SK-N-SH (cell line): ENCODE measurements around the gene THADA. TPM values are rescaled to one million over a fixed set of nuclear protein-coding genes. Genes with fewer than 3 reads are reported as not detected.

ENCODE experiments used
- CTCF ChIA-PET: fragments of 300-600, 350-600 bp; formaldehyde crosslinking; extraction: SDS; loops from one replicate; lab custom pipeline; 2021; lab: Yijun Ruan, JAX
- POLR2A ChIA-PET: fragments of 350-600 bp; sonication (Branson Sonifier 250); formaldehyde crosslinking; extraction: SDS; loops from one replicate; lab custom pipeline; 2020; ENCODE audit warnings: antibody characterized with exemption, inconsistent platforms; lab: Yijun Ruan, JAX
- DNase-seq: peaks from one replicate; pipeline ENCODE4 v3.0.0; 2012
- H2AFZ ChIP-seq: fragments of 200-600 bp; sonication (generic); 2 replicates; pipeline ENCODE4 v1.8.1; 2016; ENCODE audit warnings: antibody characterized with exemption, mild to moderate bottlenecking, low read depth
- H3F3A ChIP-seq: fragments of 200-600 bp; sonication (generic); replicated peaks from 2 replicates; pipeline ENCODE3; 2016; ENCODE audit warnings: antibody characterized with exemption, mild to moderate bottlenecking; ENCODE audit not compliant: insufficient read depth
- H3K27ac ChIP-seq, 2 experiments: fragments of 200-500 bp in 1 of 2; fragments of 200-600 bp in 1 of 2; sonication (Bioruptor generic) in 1 of 2; sonication (generic), shearing (Covaris generic) in 1 of 2; 2 replicates each; pipeline versions ENCODE4 v1.5.1 to v1.6.1; 2014 to 2016; ENCODE audit warnings: low read depth in 2 of 2, inconsistent platforms in 1 of 2, low read length in 1 of 2, mild to moderate bottlenecking in 1 of 2, mixed read lengths in 1 of 2
- H3K27me3 ChIP-seq: fragments of 200-600 bp; sonication (generic), shearing (Covaris generic); 2 replicates; pipeline ENCODE4 v1.6.1; 2016; ENCODE audit warnings: mixed run types; ENCODE audit not compliant: insufficient read depth
- H3K36me3 ChIP-seq, 2 experiments: fragments of 200-500 bp in 1 of 2; fragments of 200-600 bp in 1 of 2; sonication (Bioruptor generic) in 1 of 2; sonication (generic) in 1 of 2; replicated peaks in 1 of 2; 2 replicates each; pipeline versions ENCODE3 to v1.5.1; 2014 to 2016; ENCODE audit warnings: low read length in 1 of 2, mild to moderate bottlenecking in 1 of 2; ENCODE audit not compliant: insufficient read depth in 2 of 2, control insufficient read depth in 1 of 2
- H3K4me1 ChIP-seq, 2 experiments: fragments of 200-500 bp in 1 of 2; fragments of 200-600 bp in 1 of 2; sonication (Bioruptor generic) in 1 of 2; sonication (generic), shearing (Covaris generic) in 1 of 2; 2 replicates each; pipeline versions ENCODE4 v1.5.1 to v1.6.1; 2014 to 2016; ENCODE audit warnings: low read depth in 1 of 2, low read length in 1 of 2, mixed run types in 1 of 2; ENCODE audit not compliant: insufficient read depth in 2 of 2, control insufficient read depth in 1 of 2
- H3K4me2 ChIP-seq: fragments of 200-600 bp; sonication (generic), shearing (Covaris generic); 2 replicates; pipeline ENCODE4 v1.6.1; 2017; ENCODE audit warnings: mixed run types
- H3K4me3 ChIP-seq, 2 experiments: fragments of 200-500 bp in 1 of 2; fragments of 200-600 bp in 1 of 2; sonication (Bioruptor generic) in 1 of 2; sonication (generic), shearing (Covaris generic) in 1 of 2; 2 replicates each; pipeline versions ENCODE4 v1.5.1 to v1.8.1; 2014 to 2016; ENCODE audit warnings: low read depth in 2 of 2, inconsistent platforms in 1 of 2, low read length in 1 of 2, mild to moderate bottlenecking in 1 of 2, mixed read lengths in 1 of 2, moderate library complexity in 1 of 2
- H3K79me2 ChIP-seq: fragments of 200-600 bp; sonication (generic); 2 replicates; pipeline ENCODE4 v1.8.1; 2017; ENCODE audit warnings: mild to moderate bottlenecking; ENCODE audit not compliant: insufficient read depth
- H3K9ac ChIP-seq: fragments of 200-600 bp; sonication (generic); 2 replicates; pipeline ENCODE4 v1.6.1; 2017; ENCODE audit warnings: mixed run types
- H3K9me2 ChIP-seq: fragments of 200-600 bp; sonication (generic); 2 replicates; pipeline ENCODE4 v1.6.1; 2017; ENCODE audit warnings: mixed run types
- H3K9me3 ChIP-seq: fragments of 200-600 bp; sonication (generic); 2 replicates; pipeline ENCODE4 v1.6.1; 2017; ENCODE audit warnings: mixed run types, mild to moderate bottlenecking, moderate library complexity
- H4K20me1 ChIP-seq: fragments of 200-600 bp; sonication (generic); 2 replicates; pipeline ENCODE4 v1.6.1; 2017; ENCODE audit warnings: mild to moderate bottlenecking, mixed run types; ENCODE audit not compliant: insufficient read depth
- CHD2 ChIP-seq: fragments of 150-350 bp; IDR thresholded peaks from 2 replicates; pipeline ENCODE4 v1.6.1; 2018; ENCODE audit warnings: low read length; ENCODE audit not compliant: partially characterized antibody
- ELF1 ChIP-seq: IDR thresholded peaks from 2 replicates; pipeline ENCODE4 v1.4.0; 2012
- EP300 ChIP-seq, 2 experiments: IDR thresholded peaks; 2 replicates each; pipeline versions ENCODE4 v1.4.0 to v1.6.1; 2012; ENCODE audit warnings: borderline replicate concordance in 1 of 2, low read depth in 1 of 2, low read length in 1 of 2
- FOSL2 ChIP-seq: IDR thresholded peaks from 2 replicates; pipeline ENCODE4 v1.4.0; 2012; ENCODE audit warnings: low read depth, mild to moderate bottlenecking, moderate library complexity, borderline replicate concordance
- FOXJ3 ChIP-seq: sonication (generic); formaldehyde crosslinking; IDR thresholded peaks from 2 replicates; pipeline ENCODE4 v1.5.1; 2020; ENCODE audit warnings: mild to moderate bottlenecking, missing genetic modification reagents
- FOXM1 ChIP-seq: IDR thresholded peaks from 2 replicates; pipeline ENCODE4 v1.4.0; 2012; ENCODE audit warnings: low read depth, mild to moderate bottlenecking
- GABPA ChIP-seq: IDR thresholded peaks from 2 replicates; pipeline ENCODE4 v1.4.0; 2012; ENCODE audit warnings: low read depth, mild to moderate bottlenecking
- JUND ChIP-seq: IDR thresholded peaks from 2 replicates; pipeline ENCODE4 v1.4.0; 2012
- MXI1 ChIP-seq: IDR thresholded peaks from 2 replicates; pipeline ENCODE4 v1.6.1; 2012; ENCODE audit warnings: mild to moderate bottlenecking, low read depth, low read length, improper control_type of control experiment
- NRF1 ChIP-seq: IDR thresholded peaks from 2 replicates; pipeline ENCODE4 v1.6.1; 2012; ENCODE audit warnings: low read depth, mild to moderate bottlenecking, low read length
- POLR2AphosphoS5 ChIP-seq: IDR thresholded peaks from 2 replicates; pipeline ENCODE4 v1.6.1; 2012; ENCODE audit warnings: low read depth, low read length
- RAD21 ChIP-seq: IDR thresholded peaks from 2 replicates; pipeline ENCODE4 v1.6.1; 2012; ENCODE audit warnings: mild to moderate bottlenecking, low read length
- RCOR1 ChIP-seq: fragments of 150-350 bp; IDR thresholded peaks from 2 replicates; pipeline ENCODE4 v1.6.1; 2017; ENCODE audit warnings: antibody characterized with exemption, low read length
- RFX5 ChIP-seq: IDR thresholded peaks from 2 replicates; pipeline ENCODE4 v1.6.1; 2012; ENCODE audit warnings: mild to moderate bottlenecking, improper control_type of control experiment, low read length
- SIN3A ChIP-seq: IDR thresholded peaks from 2 replicates; pipeline ENCODE4 v1.6.1; 2012; ENCODE audit warnings: low read depth, mild to moderate bottlenecking, low read length, moderate library complexity, borderline replicate concordance
- SMC3 ChIP-seq: IDR thresholded peaks from 2 replicates; pipeline ENCODE4 v1.6.1; 2012; ENCODE audit warnings: low read depth, low read length, improper control_type of control experiment
- TAF1 ChIP-seq: IDR thresholded peaks from 2 replicates; pipeline ENCODE4 v1.6.1; 2012; ENCODE audit warnings: low read depth, mild to moderate bottlenecking, low read length, moderate library complexity, borderline replicate concordance
- TCF12 ChIP-seq: IDR thresholded peaks from 2 replicates; pipeline ENCODE4 v1.4.0; 2012
- TEAD4 ChIP-seq: IDR thresholded peaks from 2 replicates; pipeline ENCODE4 v1.4.0; 2012; ENCODE audit warnings: mild to moderate bottlenecking, borderline replicate concordance; ENCODE audit not compliant: insufficient read depth
- WGBS: methylation state at CpG from one replicate; pipeline ENCODE4 v1.1.6; 2017; ENCODE audit warnings: low lambda C conversion rate; 5-methylcytosine and 5-hydroxymethylcytosine counted together
- polyA plus RNA-seq, 3 experiments: library from polyadenylated mRNA; depleted of rRNA; stranded (reverse); fragments of >200 nt; gene quantifications; 2 replicates each; pipeline ENCODE4 v1.2.3, GENCODE V29; 2012
- TF ChIP-seq, protein P1 (sequence below): IDR thresholded peaks from 2 replicates; pipeline ENCODE4 v1.6.1; 2012; ENCODE audit warnings: mild to moderate bottlenecking, low read depth, low read length, moderate library complexity
- TF ChIP-seq, protein P2 (sequence below): IDR thresholded peaks from 2 replicates; pipeline ENCODE4; 2012
- TF ChIP-seq, protein P3 (sequence below): IDR thresholded peaks from 2 replicates; pipeline ENCODE4 v1.4.0; 2012; ENCODE audit warnings: low read depth, borderline replicate concordance
- TF ChIP-seq, protein P4 (sequence below): fragments of 200-600 bp; sonication (generic); IDR thresholded peaks from 2 replicates; pipeline ENCODE4 v1.6.1; 2017; ENCODE audit warnings: antibody characterized with exemption, mild to moderate bottlenecking, moderate library complexity

Gene THADA
- polyA plus RNA-seq, 1 of the 3 experiments (the other 2 are of a cell fraction): 25.6 TPM

DNA sequence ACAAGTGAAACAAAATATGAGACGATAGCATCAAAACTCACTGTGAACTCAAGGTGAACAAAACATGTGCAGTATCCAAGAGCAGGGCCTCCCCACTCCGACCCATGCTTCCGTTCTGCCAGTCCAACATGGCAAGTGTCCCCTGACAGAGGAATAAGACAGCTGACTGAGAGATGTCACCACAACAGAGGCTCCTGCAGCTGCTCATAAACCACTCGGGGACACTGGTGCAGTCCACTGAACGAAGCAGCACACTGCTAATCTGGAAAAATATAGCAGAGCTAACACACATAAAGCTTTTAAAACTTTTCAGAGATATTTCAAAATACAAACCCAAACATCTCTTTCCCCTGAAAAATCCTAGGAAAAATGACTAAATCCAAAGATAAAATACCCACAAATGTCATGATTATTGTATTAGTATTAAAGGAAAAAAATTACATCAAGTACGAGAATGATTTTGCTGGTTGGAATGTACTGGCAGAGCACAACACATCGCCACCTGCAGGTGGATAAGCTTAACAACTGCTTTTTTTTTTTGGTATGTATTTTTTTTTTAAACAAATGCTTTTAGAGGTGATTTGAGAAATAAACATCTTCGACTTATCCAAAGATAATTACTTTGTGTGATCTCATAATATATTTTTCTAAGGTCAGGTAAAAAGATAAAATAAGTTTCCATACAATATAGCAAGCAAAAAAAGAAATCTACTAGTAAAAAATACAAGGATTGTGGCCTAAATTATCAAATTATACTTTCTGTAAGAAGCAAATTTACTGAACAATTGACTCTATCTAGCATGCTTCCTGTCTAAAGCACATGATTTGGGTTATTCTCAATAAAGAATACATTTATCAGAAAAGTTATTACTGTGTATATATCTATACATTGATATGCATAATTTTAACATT, 18.6 kb downstream of the THADA start (continued):
- TF ChIP-seq, protein P1, sequence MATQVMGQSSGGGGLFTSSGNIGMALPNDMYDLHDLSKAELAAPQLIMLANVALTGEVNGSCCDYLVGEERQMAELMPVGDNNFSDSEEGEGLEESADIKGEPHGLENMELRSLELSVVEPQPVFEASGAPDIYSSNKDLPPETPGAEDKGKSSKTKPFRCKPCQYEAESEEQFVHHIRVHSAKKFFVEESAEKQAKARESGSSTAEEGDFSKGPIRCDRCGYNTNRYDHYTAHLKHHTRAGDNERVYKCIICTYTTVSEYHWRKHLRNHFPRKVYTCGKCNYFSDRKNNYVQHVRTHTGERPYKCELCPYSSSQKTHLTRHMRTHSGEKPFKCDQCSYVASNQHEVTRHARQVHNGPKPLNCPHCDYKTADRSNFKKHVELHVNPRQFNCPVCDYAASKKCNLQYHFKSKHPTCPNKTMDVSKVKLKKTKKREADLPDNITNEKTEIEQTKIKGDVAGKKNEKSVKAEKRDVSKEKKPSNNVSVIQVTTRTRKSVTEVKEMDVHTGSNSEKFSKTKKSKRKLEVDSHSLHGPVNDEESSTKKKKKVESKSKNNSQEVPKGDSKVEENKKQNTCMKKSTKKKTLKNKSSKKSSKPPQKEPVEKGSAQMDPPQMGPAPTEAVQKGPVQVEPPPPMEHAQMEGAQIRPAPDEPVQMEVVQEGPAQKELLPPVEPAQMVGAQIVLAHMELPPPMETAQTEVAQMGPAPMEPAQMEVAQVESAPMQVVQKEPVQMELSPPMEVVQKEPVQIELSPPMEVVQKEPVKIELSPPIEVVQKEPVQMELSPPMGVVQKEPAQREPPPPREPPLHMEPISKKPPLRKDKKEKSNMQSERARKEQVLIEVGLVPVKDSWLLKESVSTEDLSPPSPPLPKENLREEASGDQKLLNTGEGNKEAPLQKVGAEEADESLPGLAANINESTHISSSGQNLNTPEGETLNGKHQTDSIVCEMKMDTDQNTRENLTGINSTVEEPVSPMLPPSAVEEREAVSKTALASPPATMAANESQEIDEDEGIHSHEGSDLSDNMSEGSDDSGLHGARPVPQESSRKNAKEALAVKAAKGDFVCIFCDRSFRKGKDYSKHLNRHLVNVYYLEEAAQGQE: no peak
- TF ChIP-seq FOSL2: peak; percentile 69; the same call in 1 of the 2 replicates
- TF ChIP-seq, protein P2, sequence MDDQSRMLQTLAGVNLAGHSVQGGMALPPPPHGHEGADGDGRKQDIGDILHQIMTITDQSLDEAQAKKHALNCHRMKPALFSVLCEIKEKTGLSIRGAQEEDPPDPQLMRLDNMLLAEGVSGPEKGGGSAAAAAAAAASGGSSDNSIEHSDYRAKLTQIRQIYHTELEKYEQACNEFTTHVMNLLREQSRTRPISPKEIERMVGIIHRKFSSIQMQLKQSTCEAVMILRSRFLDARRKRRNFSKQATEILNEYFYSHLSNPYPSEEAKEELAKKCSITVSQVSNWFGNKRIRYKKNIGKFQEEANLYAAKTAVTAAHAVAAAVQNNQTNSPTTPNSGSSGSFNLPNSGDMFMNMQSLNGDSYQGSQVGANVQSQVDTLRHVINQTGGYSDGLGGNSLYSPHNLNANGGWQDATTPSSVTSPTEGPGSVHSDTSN: no peak
- no peak for TF ChIP-seq NRF1
- TF ChIP-seq RFX5: no peak
- no peak for TF ChIP-seq TCF12
- peak; percentile 68 for TF ChIP-seq RAD21
- TF ChIP-seq, protein P3, sequence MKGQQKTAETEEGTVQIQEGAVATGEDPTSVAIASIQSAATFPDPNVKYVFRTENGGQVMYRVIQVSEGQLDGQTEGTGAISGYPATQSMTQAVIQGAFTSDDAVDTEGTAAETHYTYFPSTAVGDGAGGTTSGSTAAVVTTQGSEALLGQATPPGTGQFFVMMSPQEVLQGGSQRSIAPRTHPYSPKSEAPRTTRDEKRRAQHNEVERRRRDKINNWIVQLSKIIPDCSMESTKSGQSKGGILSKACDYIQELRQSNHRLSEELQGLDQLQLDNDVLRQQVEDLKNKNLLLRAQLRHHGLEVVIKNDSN: no peak
- TF ChIP-seq TEAD4: 0 out of 2 replicates have a peak, but pooled peaks have one; percentile 15
- TF ChIP-seq RCOR1: no peak
- no peak for TF ChIP-seq FOXM1
- TF ChIP-seq, all 33 proteins: peak for 6

DNA sequence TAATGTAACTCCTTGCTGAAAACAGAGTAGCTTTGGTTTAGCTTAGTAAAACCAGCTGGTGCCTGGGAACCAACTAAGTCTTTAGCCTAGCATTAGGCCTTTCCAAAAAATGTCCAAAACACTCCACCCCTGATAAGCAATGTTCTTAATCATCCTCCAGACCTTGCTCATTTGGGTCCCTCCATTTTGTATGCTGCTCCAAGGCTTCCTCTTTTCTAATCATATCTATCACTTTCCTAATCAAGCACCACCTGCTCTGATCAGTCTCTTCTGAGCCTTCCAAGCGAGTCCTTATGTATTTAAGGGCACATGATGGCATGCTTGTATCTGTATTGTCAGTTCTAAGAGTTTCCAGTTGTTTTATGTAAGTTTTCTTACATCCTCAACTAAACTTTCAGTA, 23.6 kb downstream of the THADA start:
- Histone ChIP-seq H3K9me2 (no peaks in the 10 kb centered on the region), H3K4me3 (no peak overlapping the region), H2AFZ (no peak overlapping the region), H3K27me3 (no peaks in the 10 kb centered on the region), H3K4me2 (no peak overlapping the region), H3K27ac (no peak overlapping the region), H4K20me1 (no peaks in the 10 kb centered on the region), H3K36me3 (peaks cover 78 to 85% of the 10 kb centered on the region in 2 experiments), H3K79me2 (no peaks in the 10 kb centered on the region; the same call in 1 of the 2 replicates), H3F3A (peaks cover 15% of the 10 kb centered on the region), H3K4me1 (no peaks in the 10 kb centered on the region), H3K9me3 (no peaks in the 10 kb centered on the region), H3K9ac (no peak overlapping the region)
- 93% methylated on average over 1 of the region's 1 CpG for WGBS
- ChIA-PET POLR2A (interaction anchor here (1.1 kb wide), 1 partner anchor 24 kb away, joined by 3 read pairs; the partner anchor contains the start of gene THADA), CTCF (interaction anchor here (2.0 to 5.6 kb wide), 2 partner anchors 625 to 744 kb away, joined by 10 to 25 read pairs; no protein-coding TSS in a partner anchor)
- TF ChIP-seq CHD2: no peak
- no peak for TF ChIP-seq MXI1
- no peak for TF ChIP-seq FOSL2
- no peak for TF ChIP-seq RCOR1
- no peak for TF ChIP-seq POLR2AphosphoS5
- no peak for TF ChIP-seq RAD21
- no peak for TF ChIP-seq ELF1
- no peak for TF ChIP-seq NRF1
- TF ChIP-seq, protein P3: no peak
- no peak for TF ChIP-seq EP300 (IDR thresholded peaks at IDR 0.05; ENCODE audit: borderline replicate concordance in 1 of 2, low read depth in 1 of 2, low read length in 1 of 2)
- TF ChIP-seq GABPA: no peak
- TF ChIP-seq FOXJ3 (CRISPR knock-in tag): no peak
- no peak for TF ChIP-seq TAF1
- TF ChIP-seq, protein P4, sequence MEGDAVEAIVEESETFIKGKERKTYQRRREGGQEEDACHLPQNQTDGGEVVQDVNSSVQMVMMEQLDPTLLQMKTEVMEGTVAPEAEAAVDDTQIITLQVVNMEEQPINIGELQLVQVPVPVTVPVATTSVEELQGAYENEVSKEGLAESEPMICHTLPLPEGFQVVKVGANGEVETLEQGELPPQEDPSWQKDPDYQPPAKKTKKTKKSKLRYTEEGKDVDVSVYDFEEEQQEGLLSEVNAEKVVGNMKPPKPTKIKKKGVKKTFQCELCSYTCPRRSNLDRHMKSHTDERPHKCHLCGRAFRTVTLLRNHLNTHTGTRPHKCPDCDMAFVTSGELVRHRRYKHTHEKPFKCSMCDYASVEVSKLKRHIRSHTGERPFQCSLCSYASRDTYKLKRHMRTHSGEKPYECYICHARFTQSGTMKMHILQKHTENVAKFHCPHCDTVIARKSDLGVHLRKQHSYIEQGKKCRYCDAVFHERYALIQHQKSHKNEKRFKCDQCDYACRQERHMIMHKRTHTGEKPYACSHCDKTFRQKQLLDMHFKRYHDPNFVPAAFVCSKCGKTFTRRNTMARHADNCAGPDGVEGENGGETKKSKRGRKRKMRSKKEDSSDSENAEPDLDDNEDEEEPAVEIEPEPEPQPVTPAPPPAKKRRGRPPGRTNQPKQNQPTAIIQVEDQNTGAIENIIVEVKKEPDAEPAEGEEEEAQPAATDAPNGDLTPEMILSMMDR: no peak
- no peak for TF ChIP-seq SMC3
- TF ChIP-seq JUND: no peak
- TF ChIP-seq SIN3A: no peak
- no peak for DNase-seq
